Measurements from ENCODE around the gene CCDC92B.
A peak's percentile ranks its signal among the peaks of the same experiment; 100 is the strongest.

CCDC92B gene

DNA sequence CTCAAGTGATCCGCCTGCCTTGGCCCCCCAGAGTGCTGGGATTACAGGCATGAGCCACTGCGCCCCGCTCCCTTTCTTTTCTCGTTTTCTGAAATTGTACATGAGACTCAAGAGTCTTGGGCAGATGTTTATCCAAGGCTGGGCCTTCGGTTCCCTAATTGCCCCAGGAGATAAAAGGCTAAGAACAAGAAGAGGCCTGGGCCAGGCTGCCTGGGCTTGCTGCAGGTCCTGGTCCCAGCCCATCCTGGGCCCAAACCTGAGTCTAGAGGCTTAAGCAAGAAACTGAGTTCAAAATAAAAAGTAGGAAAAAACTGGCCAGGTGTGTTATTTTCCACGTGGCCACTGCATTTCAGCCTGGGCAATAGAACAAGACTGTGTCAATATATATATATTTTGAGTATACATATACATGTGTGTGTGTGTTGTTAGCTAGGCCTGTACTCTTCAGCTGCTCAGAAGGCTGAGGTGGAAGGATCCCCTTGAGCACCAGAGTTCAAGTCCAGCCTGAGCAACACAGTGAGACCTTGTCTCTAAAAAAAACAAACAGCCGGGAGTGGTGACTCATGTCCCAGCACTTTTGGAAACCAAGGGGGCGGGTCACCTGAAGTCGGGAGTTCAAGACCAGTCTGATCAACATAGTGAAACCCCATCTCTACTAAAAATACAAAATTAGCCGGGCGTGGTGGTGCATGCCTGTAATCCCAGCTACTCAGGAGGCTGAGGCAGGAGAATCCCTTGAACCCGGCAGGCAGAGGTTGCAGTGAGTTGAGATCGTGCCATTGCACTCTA lies 31.1 kb downstream of the CCDC92B start:
- DNase-seq = peak; percentile 56

DNA sequence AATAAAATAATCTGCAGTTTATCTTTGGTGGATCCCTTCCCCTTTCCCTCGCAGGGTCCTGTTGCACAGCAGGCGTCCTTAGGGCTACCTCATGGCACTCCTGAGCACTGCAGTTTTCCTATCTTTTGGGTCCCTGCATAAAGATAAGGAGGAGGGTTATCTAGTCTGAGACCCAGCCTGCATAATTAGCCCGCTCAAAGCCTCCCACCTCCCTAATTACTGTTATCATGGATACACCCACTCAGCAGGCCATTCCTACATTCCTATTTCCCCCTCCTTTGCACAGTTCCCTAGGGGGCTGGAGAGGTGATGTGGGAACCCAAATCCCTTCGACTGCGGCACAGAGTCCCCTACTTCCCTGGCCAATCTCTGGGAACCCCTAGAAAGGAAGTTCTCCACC lies 32.8 kb downstream of the CCDC92B start:
- DNase-seq = no peak

DNA sequence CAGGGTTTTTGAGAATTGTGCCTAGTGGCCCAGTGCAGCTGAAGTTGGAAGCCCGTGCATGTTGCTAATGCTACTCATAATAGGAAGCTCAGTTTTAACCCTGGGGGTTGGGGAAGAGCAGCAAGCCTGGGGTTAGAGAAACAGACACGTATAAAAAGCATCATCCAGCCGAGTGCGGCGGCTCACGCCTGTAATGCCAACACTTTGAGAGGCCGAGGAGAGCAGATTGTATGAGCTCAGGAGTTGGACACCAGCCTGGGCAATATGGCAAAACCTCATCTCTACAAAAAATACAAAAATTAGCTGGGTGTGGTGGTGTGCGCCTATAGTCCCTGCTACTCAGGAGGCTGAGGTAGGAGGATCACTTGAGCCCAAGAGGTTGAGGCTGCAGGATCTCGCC lies 35.6 kb downstream of the CCDC92B start:
- DNase-seq = no peak

DNA sequence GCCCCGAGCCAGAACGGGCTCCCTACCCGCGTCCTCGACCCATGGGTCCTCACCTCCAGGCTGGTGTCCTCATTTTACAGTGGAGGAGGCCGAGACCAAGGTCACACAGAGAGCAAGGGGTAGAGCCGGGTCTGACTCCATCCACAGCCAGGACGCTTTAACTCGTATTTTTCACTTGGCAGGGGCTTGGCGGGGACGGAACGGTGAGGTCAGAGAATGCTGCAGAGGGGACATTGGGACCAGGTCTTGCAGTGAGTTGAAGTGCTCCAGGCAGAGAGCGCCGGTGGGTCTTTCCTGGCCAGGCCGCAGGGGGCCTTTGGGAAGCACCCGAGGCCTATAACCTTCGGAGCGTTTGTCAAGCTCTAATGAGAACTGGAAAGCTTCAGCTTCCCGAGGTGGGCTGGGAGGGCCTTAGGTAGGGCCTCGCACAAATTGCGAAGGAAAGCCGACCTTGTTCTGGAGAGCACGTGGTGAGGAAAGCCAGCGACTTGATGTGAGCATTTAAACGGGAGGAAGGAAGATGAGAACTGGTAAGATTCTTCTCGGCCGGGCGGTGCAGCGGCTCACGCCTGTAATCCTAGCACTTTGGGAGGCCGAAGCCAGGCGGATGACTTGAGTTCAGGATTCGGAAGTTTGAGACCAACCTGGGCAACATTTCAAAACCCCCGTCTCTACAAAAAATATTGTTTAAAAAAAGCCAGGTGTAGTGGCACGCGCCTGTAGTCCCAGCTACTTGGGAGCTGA lies 37.0 kb downstream of the CCDC92B start:
- DNase-seq = no peak

DNA sequence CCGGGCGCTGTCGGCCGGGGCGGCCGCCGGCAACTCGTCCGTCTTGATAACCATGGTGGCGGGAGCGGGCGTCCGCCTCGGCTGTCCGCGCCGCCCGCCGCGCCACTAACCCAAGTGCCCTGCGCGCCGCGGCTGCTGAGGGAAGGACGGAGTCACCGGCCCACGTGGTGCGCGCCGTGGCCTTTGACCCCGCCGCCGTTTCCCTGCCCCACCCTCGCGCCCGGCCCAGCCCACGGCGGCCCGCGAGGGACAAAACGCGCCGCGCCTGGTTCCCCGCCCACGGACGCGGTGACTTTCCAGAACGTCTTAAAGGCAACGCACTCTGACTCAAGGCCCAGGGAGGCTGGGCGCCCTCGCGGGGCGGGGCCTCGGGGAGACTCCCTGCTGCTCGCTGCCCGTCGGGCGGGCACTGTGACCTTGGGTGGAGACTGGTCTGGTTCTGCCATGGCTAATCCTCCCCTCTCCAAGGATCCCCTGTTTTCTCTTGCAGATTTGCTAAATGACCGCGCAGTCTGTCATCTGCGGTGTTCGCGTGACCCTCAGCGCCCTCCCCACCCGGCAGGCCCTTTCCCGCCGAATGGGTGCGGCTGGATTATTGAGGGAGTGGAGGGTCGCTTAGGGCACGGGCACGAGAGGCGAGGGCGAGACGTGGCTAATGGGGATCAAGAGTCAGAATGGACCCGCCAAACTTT lies 37.7 kb downstream of the CCDC92B start, which contains the start of gene CLUH:
Gene CLUH (minus strand): TSS at position 157 of the 692 bp plus-strand sequence. CDS start 103 bp downstream, at position 54.
- peak; percentile 98 for DNase-seq

DNA sequence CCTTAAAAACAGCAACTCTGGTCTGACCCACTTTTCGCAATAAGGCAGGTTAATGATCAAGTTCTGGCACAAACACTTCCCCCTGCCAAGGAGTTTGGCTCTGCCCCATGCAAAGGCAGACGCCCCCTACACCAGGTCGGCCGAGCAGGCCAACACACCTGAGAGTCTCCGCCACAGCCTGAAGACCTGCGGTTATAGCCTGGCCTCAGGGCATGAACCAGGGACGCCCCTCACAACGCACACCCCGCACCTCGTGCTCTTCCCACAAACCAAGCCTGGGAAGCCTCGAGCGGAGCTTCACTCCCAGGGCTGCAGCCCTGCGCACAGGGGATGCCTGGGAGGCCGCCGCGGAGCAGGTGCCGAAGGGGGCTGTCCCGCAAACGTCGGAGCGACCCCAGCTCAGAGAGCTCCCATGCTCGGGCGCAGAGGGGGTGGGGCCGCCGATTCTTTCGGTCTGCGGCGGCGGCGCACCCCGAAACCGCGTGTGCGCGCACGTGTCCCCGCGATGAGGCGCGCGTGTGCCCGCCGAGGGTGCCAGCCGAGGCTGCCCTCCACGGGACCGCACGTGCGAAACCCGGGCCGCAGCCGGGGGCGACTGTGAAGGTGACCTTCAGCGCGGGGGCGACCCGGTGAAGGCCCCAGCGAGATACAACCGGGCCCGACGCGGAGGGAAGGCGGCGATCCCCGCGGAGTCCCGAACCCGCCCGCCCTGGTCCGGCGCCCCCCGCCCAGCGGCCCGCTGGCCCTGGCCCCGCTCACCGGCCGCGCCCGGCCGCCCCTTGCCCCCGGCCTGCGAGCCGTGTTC lies 38.4 kb downstream of the CCDC92B start:
- DNase-seq = no peak

DNA sequence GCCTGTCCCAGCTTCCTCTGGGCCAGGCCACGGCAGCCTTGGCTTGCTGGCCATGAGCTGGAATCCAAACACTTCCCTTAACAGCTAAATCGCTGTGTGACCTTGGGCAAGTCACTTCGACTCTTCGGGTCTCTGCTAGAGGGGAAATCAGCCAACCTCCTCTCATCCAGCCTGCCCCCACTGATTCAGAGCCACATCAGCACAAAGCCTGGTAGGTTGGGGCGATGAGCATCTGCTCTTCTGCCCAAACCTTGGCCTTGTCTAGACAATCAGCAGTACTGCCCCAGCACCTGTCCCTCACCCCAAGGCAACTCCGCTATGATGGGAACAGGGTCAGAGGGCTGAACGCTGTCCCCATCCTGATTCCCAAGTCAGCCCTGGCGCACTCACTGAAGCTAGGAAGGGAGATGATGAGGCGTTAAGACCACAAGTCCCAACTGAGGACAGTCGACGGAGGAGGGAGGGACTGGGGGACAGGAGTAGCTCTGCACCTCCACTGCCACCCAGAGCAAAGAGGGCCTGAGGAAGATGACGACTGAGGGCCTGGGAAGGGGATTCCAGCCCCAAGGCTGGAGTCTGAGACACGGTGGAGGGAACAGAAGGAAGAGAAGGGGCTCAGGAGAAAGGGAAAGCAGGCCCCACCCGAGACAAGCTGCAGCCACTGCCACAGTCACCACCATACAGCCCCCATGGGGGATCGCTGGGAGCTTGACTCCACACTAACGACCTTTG lies 39.2 kb downstream of the CCDC92B start:
- DNase-seq = no peak

DNA sequence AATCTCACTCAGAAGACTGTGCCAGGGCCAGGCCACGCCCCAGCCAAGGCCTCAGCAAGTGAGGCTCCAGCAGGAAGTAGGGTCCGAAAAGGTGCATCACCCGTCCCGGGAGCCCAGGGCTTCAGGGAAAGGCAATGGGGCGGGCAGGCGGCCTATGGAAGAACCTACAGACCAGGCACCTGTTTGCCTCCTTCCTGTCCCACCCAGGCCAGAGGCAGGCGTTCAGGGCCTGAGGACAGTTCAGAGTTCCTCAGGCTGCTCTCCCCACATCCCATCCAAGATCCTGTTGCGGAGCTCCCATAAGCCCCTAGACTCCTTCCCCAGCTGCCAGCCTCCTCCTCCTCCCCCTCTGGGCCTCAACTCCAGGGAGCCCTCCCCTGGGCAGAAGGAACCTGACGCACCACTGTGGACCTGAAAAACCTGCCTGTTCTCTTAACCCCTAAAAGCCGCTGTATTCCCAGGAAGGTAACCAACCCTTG lies 40.2 kb downstream of the CCDC92B start:
- no peak for DNase-seq

DNA sequence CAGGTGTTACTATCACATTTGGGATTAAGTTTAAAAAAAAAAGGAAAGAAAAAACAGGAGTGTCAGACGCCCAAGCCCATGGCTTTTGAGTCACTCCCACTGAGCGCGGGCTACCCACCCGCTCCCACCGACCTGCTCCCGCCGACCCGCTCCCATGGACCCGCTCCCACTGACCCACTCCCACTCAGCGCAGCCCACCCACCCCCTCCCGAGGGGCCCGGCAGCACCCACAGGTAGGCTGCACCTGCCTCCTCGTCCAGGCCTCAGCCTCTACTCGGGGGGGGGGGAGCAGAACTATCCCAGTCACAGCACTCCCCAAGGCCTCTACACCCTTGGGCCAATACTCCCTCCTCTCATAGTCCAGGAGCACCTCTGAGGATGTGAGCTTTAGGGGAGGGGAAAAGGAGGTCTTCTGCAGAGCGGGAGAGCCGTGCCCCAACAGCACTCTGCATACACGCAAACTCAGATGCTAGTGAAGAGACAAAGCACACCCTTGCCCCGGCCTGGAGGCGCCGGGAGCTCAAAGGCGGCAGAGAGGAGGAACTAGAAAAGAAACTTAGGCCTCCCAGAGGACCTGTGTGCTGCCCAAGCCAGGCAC lies 40.8 kb downstream of the CCDC92B start:
- no peak for DNase-seq

DNA sequence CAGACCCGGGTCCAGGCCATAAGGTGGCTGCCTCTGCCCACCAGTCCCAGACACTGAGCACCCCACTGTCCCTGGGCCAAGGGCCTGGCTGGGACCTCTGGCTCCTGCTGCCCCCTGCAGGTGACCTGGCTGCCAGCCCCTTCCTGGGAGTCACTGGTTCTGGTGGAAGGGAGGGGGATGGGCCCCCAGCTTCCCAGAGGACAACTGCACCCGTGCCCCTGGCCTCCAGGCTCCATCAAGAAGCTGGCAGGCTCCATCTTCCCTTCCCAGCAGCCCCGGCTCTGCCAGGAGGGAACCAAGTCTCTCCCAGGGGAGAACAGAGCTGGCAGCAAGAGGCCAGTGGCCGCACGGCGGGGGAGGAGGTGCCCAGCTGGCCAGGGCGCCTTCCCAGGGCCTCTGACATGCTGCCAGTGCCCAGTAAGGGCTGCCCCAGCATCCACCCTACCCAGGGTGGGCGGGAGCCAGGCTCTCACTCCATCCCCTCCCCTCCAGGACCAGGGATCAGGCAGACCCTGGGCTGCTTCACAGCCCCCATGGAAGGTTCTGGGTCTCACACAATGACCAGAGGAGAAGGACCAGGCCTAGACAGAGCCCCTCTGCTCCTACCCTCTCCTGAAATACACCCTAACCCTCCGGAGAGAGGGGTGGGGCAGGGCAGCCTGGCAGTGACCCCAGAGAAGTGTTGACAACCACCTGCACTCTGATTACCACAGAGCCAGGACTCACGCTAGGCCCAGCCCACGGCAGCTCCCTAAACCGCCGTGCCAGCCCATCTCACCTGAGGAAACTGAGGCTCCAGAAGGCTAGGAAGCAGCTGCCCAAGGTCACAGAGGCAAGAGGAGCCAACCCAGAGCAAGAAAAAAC lies 41.5 kb downstream of the CCDC92B start:
- peak; percentile 85 for DNase-seq

DNA sequence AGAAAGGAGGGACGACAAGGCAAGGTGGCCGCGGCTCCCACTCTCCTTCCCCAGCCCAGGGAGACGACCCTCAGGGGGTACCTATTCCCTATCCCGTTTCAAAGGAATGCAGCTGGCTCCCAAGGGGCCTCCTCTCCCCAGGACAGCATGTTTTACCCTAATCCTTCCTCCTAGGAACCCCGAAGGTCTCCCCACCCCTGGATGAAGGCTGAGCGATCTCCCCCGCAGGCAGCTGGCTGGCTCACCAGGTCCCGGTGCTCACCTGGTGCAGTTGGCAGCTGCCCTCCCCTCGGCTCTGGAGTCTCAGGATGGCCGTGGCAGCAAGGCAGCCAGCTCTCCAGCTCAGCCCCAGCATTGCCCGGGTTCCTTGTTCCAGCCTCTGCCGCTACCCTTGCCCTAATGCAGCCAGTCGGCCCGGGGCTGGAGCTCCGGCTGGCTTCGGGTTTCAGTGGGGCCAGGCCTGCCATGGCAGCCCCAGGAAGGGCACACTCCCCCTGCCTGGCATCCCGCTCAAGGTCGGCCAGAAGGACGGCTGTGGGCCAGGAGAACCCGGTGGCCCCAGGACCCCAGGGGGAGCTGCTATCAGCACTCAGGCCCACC lies 42.4 kb downstream of the CCDC92B start:
- DNase-seq = no peak

DNA sequence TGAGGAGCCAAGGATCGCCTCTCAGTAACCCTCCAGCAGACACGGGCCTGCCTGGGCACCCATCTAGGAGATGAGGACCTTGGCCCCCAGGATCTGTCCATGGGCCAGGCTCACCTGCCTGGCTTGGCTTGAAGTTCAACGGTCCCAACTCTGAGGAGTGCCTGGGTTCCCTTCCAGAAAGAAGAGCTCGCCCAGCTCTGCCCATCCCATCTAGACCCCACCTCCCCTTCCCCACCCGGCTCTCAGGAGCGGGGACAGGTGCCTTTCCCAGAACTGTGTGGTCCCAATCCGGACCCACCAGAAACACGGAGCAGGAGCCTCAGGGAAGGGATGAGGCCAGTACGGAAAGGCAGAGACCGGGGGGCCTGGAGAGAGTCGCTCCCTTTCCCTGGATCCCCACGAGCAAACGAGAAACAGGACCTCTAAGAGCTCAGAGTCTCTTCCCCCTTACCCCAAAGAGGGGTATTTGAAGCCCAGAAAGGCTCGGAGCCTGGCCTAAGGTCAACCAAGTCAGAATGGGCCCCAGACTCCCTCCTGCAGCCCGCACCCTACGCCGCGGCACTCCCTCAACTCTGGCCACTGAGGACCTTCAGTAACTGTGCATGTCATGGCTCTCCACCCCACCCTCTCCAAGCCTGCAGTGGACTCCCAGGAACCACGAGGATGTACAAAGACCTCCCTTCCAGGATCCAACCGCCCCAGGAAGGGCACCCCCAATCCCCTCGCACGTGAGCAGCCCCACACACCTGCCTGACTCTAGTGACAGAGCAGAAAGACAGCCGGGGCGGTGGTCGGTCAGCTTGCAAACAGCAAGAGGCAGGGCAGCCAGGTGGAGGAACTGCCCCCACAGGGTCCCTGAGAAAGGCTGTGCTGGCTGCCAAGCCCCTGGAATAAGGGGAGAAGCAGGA lies 43.3 kb downstream of the CCDC92B start:
- DNase-seq = no peak

DNA sequence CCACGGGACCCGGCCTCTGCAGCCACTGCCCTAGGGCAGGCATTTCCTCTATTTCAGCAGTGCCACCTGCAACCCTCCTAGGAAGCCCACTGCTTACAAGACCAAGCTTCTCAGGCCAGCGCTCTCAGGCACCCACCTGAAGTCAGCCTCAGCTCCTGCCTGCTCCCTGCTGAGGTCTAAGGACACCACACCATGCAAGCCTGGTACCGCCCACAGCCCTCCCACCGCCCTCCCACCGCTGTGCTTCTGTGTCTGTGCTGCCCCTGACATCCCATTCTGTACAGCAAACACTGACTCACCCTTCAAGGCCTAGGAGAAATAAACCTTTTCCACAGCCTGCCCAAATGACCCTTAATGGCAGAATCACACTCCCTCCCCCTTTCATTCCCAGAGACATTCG lies 44.2 kb downstream of the CCDC92B start:
- DNase-seq = peak; percentile 86

DNA sequence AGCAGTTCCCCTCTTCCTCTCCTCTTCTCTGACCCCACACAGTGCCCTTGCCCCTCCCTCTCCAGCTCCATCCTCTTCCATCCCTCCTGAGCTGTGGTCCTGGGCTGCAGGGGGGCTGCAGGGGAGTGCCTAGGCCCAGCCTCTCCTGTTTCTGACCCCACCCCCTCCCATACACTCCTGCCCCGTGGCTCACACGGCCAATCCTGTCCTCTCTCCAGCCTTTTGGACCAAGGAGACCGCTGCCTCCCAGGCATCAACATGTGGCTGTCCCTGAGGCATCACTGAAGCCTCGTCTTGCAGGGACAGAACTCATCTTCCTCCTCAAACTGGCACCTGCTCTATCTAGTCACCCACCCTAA lies 44.6 kb downstream of the CCDC92B start:
- DNase-seq = no peak

DNA sequence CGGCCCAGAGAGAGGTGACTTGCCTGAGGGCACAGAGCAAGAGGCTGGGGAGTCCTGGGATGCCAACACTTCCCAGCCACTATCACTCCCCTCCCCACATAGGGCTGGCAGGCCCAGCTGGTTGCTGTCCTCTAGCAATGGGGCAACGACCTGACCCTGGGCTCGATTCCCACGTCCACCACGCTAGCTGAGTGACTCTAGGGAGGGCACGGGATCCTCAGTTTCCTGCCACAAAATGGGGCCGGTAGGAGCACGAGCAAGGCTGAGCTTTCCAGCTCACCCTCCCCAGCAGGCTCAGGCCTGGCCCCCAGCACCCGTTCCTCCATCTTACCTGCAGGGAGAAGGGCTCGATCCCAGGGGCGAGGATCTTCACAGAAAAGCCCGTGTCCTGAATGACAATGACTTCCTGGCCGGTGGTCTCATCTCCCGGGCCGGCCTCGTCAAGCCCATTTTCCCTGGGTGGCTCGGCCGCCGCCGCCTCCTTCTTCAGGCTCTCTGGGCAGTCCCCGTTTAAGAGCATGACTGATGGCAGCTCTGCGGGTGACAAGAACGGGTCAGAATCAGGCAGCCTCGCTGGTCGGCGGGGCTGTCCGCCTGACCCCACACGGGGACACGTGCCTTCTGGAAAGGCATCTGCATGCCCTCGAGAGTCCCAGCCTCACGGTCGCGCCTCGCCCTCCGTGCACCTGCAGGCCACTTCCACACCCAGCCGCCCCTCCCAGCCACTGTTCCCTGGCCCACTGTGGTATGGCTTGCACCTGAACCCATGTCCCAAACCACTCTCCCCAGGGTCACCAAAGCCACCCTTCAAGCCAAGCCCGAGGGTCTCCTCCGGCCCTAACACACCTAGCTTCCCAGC lies 45.2 kb downstream of the CCDC92B start:
- no peak for DNase-seq

DNA sequence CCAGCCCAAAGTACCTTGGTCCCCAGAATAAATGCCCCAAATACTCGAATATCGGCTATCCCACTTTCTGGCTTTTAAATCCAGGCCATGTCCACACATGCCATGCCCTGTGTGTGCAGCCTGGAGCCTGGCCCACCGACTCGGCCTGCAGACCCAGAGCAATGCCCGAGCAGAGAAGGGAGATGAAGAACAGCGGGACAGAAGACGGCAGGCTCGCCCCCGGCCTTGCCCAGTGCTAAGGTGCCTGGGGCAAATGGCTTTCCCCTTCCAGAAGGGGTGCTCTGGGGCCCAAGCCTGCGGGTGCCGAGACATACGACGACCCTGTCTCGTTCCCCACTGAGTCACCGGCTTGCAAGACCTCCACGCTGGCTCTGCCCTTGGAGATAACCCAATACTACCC lies 45.8 kb downstream of the CCDC92B start:
- DNase-seq = no peak

DNA sequence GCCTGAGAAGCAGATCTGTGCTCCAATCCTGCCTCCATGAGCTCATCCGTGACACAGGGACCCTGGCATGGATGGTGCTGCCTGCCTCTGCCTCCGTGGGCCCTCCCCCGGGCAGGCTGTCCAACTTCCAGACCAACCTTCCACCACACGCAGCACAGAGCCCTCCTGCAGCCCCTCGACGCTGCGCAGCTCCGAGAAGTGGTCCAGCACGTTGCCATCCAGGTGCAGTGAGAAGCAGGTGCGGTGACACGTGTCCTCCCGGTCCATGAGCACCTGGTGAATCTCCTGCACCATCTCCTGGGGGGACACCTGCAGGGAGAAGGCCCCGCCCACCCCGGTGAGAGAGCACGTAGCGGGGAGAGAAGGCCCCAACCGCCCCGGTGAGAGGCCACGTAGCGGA lies 46.3 kb downstream of the CCDC92B start:
- DNase-seq = no peak
